Keratinocyte (primary cell): ENCODE data around the gene KDM2A.

ENCODE experiments used
- CTCF ChIP-seq, 3 experiments: IDR thresholded peaks in 1 of 3; conservative IDR thresholded peaks in 1 of 3; optimal IDR thresholded peaks in 1 of 3; 2 replicates in 2 of 3; 3 replicates in 1 of 3; pipeline versions ENCODE3 to v1.5.1; 2011; ENCODE audit warnings: low read length in 3 of 3, mild to moderate bottlenecking in 3 of 3, moderate library complexity in 2 of 3, control low read depth in 1 of 3, inconsistent platforms in 1 of 3; ENCODE audit not compliant: insufficient read depth in 2 of 3; ENCODE audit errors: extremely low read depth in 1 of 3
- EZH2 ChIP-seq: IDR thresholded peaks from one replicate; pipeline ENCODE4 v1.6.1; 2012; ENCODE audit warnings: inconsistent platforms, mild to moderate bottlenecking, low read length, moderate library complexity

DNA sequence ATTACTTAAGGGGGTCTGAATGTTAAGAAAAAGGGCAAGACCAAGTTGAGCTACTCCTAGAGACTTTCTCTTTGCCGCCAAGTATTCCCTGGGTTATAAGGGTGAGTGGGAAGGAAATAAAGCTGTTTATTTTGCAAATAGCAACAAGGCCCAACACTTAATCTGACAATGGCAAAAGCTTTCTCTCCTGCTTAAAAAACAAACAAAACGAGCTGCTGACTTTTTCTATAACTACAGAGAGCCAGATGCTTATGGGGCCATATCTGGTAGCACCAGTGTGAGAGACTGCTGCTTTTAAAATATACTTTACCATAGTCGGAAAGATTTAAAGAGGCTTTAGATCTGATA lies 2.3 kb upstream of the KDM2A start:
- TF ChIP-seq CTCF (optimal IDR thresholded peaks at IDR 0.05 in 1 of 3, IDR thresholded peaks at IDR 0.05 in 1 of 3, conservative IDR thresholded peaks at IDR 0.05 in 1 of 3; ENCODE audit: extremely low read depth in 1 of 3, insufficient read depth in 2 of 3, low read length in 3 of 3): no peak
- no peak for TF ChIP-seq EZH2
